GM18909 (cell line): Measurements from ENCODE around the gene PLEKHH3.
A peak's percentile ranks its signal among the peaks of the same experiment; 100 is the strongest.
"Not testable (repeated sequence)": the region's sequence is repeated elsewhere in the genome, so short reads cannot be mapped to it uniquely, and the experiment has no call there.

ENCODE experiments used
- ATAC-seq: cut with Tn5 transposase; IDR thresholded peaks from one replicate; pipeline ENCODE4 v1.9.1; 2021; ENCODE audit warnings: mild to moderate bottlenecking; ENCODE audit not compliant: unreplicated experiment, poor library complexity

Gene PLEKHH3

GRCh38 chr17:42647778-42648177 is 29.0 kb downstream of the PLEKHH3 start:
- no peak for ATAC-seq

GRCh38 chr17:42642336-42642735 is 34.5 kb downstream of the PLEKHH3 start:
- no peak for ATAC-seq

GRCh38 chr17:42640121-42640520 is 36.7 kb downstream of the PLEKHH3 start:
- no peak for ATAC-seq

GRCh38 chr17:42639525-42640113 is 37.2 kb downstream of the PLEKHH3 start:
- ATAC-seq = no peak

GRCh38 chr17:42632949-42633444 is 43.8 kb downstream of the PLEKHH3 start:
- ATAC-seq = no peak

GRCh38 chr17:42629411-42630009 is 47.3 kb downstream of the PLEKHH3 start:
- ATAC-seq = no peak

GRCh38 chr17:42627032-42627764 is 49.6 kb downstream of the PLEKHH3 start:
- ATAC-seq = not testable (repeated sequence)

GRCh38 chr17:42623732-42624596 is 52.8 kb downstream of the PLEKHH3 start:
- ATAC-seq = no peak

GRCh38 chr17:42623271-42623670 is 53.5 kb downstream of the PLEKHH3 start:
- ATAC-seq = no peak

- ATAC-seq = not testable (repeated sequence)
These were observed 54.8 kb downstream of the PLEKHH3 start for GRCh38 chr17:42621987-42622386.

- ATAC-seq = peak; percentile 75
These were observed 58.2 kb downstream of the PLEKHH3 start for GRCh38 chr17:42618442-42619150.

GRCh38 chr17:42617956-42618431 is 58.8 kb downstream of the PLEKHH3 start:
- ATAC-seq = peak; percentile 27
